ENCODE data around the gene GZF1. TPM values are rescaled to one million over a fixed set of nuclear protein-coding genes. Genes with fewer than 3 reads are reported as not detected.

Gene GZF1
- total RNA-seq, 4 donors from 2014 or later: 10.4 to 22.8 (median 21.0) TPM

DNA sequence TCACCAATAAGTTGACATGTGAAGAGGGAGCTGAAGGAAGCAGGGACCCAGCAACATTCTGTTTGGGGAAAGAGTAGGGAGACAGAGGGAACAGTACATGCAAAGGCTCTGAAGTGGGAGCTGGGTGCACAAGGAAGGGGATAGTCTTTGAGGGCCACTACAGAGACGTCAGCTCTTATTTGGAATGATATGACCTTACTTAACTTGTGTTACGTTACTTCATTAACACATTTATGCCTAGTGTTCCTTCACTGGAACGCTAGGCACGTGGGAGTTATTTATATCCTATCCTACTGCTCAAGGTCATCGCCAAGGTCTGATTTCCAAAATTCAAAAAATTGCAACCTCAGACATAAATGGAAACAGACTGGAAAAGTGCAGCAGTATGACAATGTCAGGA, 39.1 kb downstream of the GZF1 start:
- DNase-seq (ENCODE audit: extremely low spot score): no peak
- Histone ChIP-seq H3K36me3 (peaks cover 0 to 22% (median 2%) of the 10 kb centered on the region in 4 donors), H3K27ac (replicated peaks in 1 of 4) (no peak overlapping the region), H3K9me3 (no peaks in the 10 kb centered on the region), H3K4me1 (peaks cover 17 to 29% (median 25%) of the 10 kb centered on the region in 4 donors), H3K27me3 (no peaks in the 10 kb centered on the region), H3K4me3 (no peak overlapping the region)
- intact Hi-C loops (cut with DNase I): no loop called here
- 93% methylated on average over 5 of the region's 5 CpGs for WGBS
- TF ChIP-seq EP300 (IDR thresholded peaks at IDR 0.05): no peak
- TF ChIP-seq POLR2A (IDR thresholded peaks at IDR 0.05; ENCODE audit: low read depth): no peak
- TF ChIP-seq, protein P1, sequence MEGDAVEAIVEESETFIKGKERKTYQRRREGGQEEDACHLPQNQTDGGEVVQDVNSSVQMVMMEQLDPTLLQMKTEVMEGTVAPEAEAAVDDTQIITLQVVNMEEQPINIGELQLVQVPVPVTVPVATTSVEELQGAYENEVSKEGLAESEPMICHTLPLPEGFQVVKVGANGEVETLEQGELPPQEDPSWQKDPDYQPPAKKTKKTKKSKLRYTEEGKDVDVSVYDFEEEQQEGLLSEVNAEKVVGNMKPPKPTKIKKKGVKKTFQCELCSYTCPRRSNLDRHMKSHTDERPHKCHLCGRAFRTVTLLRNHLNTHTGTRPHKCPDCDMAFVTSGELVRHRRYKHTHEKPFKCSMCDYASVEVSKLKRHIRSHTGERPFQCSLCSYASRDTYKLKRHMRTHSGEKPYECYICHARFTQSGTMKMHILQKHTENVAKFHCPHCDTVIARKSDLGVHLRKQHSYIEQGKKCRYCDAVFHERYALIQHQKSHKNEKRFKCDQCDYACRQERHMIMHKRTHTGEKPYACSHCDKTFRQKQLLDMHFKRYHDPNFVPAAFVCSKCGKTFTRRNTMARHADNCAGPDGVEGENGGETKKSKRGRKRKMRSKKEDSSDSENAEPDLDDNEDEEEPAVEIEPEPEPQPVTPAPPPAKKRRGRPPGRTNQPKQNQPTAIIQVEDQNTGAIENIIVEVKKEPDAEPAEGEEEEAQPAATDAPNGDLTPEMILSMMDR (IDR thresholded peaks at IDR 0.05): no peak
- no peak for TF ChIP-seq POLR2AphosphoS5 (IDR thresholded peaks at IDR 0.05)

DNA sequence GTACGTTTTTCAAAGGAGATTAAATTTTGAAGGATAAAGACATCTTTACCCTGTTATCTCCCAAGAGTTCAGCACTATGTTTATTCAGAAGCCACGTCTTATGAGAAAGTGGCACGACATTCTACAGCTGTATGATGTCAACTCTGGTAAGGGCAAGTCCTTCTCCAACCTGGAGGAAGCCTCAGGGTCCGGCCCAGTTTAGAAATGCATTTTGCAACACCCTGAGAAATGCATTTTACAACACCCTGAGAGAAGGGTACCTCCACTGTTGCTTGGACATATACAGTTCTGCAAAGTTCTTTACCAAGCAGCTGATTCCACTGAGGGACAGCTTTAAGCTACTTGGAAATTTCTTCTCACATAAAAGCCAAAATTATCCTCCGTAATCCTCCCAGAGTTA, 41.8 kb downstream of the GZF1 start:
- H3K27me3 ChIP-seq: no peaks in the 10 kb centered on the region
- WGBS: 41% methylated on average over 5 of the region's 5 CpGs
- H3K4me1 ChIP-seq: peaks cover 7 to 27% (median 24%) of the 10 kb centered on the region in 4 donors
- H3K27ac ChIP-seq (replicated peaks in 1 of 4): no peak overlapping the region
- intact Hi-C loops (cut with DNase I): no loop called here
- TF ChIP-seq EP300 (IDR thresholded peaks at IDR 0.05): no peak
- TF ChIP-seq, protein P1 (IDR thresholded peaks at IDR 0.05): no peak
- TF ChIP-seq POLR2AphosphoS5 (IDR thresholded peaks at IDR 0.05): no peak
- no peak for TF ChIP-seq POLR2A (IDR thresholded peaks at IDR 0.05; ENCODE audit: low read depth)
- H3K36me3 ChIP-seq: peaks cover 0 to 22% (median 2%) of the 10 kb centered on the region in 4 donors
- no peak overlapping the region for H3K4me3 ChIP-seq
- no peaks in the 10 kb centered on the region for H3K9me3 ChIP-seq
- DNase-seq (ENCODE audit: extremely low spot score): no peak

- WGBS: 62% methylated on average over 3 of the region's 3 CpGs
- intact Hi-C loops (cut with DNase I): no loop called here
- TF ChIP-seq POLR2AphosphoS5 (IDR thresholded peaks at IDR 0.05) (no peak), EP300 (IDR thresholded peaks at IDR 0.05) (no peak), POLR2A (IDR thresholded peaks at IDR 0.05; ENCODE audit: low read depth) (no peak)
- TF ChIP-seq, protein P1 (IDR thresholded peaks at IDR 0.05): no peak
Observed at GRCh38 chr20:23404196-23404595, 42.2 kb downstream of the GZF1 start.

DNA sequence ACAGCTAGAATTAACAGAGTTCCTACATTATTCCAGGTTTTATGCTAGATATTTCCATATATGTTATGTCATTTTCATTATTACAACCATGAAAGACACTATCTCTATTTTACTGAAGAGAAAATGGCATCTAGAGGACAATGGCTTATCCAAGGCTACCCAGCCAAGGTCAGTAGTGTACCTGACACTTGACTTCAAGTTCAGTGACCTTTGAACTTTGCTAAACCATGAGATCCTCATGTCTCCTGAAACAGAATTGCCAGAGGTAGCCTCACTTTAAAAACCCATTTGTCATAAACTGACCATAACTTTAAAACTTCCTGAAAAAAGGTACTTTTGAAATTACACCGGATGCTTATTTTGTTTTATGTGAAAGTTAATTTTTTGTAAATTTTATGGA, 44.9 kb downstream of the GZF1 start:
- TF ChIP-seq POLR2A (IDR thresholded peaks at IDR 0.05; ENCODE audit: low read depth) (no peak), EP300 (IDR thresholded peaks at IDR 0.05) (no peak), POLR2AphosphoS5 (IDR thresholded peaks at IDR 0.05) (no peak)
- TF ChIP-seq, protein P1 (IDR thresholded peaks at IDR 0.05): no peak
- no peak overlapping the region for H3K27ac ChIP-seq (replicated peaks in 1 of 4)
- peaks cover 17 to 57% (median 39%) of the 10 kb centered on the region in 4 donors for H3K4me1 ChIP-seq
- DNase-seq (ENCODE audit: extremely low spot score): no peak
- H3K27me3 ChIP-seq: no peaks in the 10 kb centered on the region
- WGBS: 90% methylated on average over 1 of the region's 1 CpG
- no peaks in the 10 kb centered on the region for H3K36me3 ChIP-seq
- no peak overlapping the region for H3K4me3 ChIP-seq
- intact Hi-C loops (cut with DNase I): no loop called here
- no peaks in the 10 kb centered on the region for H3K9me3 ChIP-seq

More at GRCh38 chr20:23404196-23404595, 42.2 kb downstream of the GZF1 start:
- H3K36me3 ChIP-seq: peaks cover 0 to 22% (median 2%) of the 10 kb centered on the region in 4 donors
- H3K27me3 ChIP-seq: no peaks in the 10 kb centered on the region
- H3K9me3 ChIP-seq: no peaks in the 10 kb centered on the region
- H3K27ac ChIP-seq (replicated peaks in 1 of 4): no peak overlapping the region
- peaks cover 9 to 31% (median 26%) of the 10 kb centered on the region in 4 donors for H3K4me1 ChIP-seq
- DNase-seq (ENCODE audit: extremely low spot score): no peak
- H3K4me3 ChIP-seq: no peak overlapping the region

Data from esophagus muscularis mucosa (tissue), 4 donors.